ENCODE data around the gene ACSBG1.

Gene ACSBG1

GRCh38 chr15:78203346-78204225 lies 30.8 kb downstream of the ACSBG1 start:
- DNase-seq (ENCODE audit: low read depth), result no peak
- H3K4me3 ChIP-seq (ENCODE audit: low read length), result no peak overlapping the region
- no peak for TF ChIP-seq CTCF (conservative IDR thresholded peaks at IDR 0.05; ENCODE audit: low read length)

- TF ChIP-seq CTCF (conservative IDR thresholded peaks at IDR 0.05; ENCODE audit: low read length), result no peak
- H3K4me3 ChIP-seq (ENCODE audit: low read length), result no peak overlapping the region
- DNase-seq (ENCODE audit: low read depth), result no peak
Measured at GRCh38 chr15:78201281-78202190, 32.8 kb downstream of the ACSBG1 start.

- no peak for DNase-seq (ENCODE audit: low read depth)
- no peak for TF ChIP-seq CTCF (conservative IDR thresholded peaks at IDR 0.05; ENCODE audit: low read length)
- no peak overlapping the region for H3K4me3 ChIP-seq (ENCODE audit: low read length)
Measured at GRCh38 chr15:78200276-78200930, 34.0 kb downstream of the ACSBG1 start.

- DNase-seq (ENCODE audit: low read depth), result no peak
- H3K4me3 ChIP-seq (ENCODE audit: low read length), result no peak overlapping the region
- no peak for TF ChIP-seq CTCF (conservative IDR thresholded peaks at IDR 0.05; ENCODE audit: low read length)
Measured at GRCh38 chr15:78197632-78198031, 36.7 kb downstream of the ACSBG1 start.

- peak; percentile 44 for TF ChIP-seq CTCF (conservative IDR thresholded peaks at IDR 0.05; ENCODE audit: low read length)
- H3K4me3 ChIP-seq (ENCODE audit: low read length), result no peak overlapping the region
- no peak for DNase-seq (ENCODE audit: low read depth)
Measured at GRCh38 chr15:78195735-78196201, 38.6 kb downstream of the ACSBG1 start.

- DNase-seq (ENCODE audit: low read depth), result no peak
- no peak overlapping the region for H3K4me3 ChIP-seq (ENCODE audit: low read length)
- TF ChIP-seq CTCF (conservative IDR thresholded peaks at IDR 0.05; ENCODE audit: low read length), result no peak
Measured at GRCh38 chr15:78194568-78194925, 39.8 kb downstream of the ACSBG1 start.
